ENCODE results near the gene JAML. TPM values are rescaled to one million over a fixed set of nuclear protein-coding genes. Genes with fewer than 3 reads are reported as not detected.
A peak's percentile ranks its signal among the peaks of the same experiment; 100 is the strongest.

Gene JAML
- total and polyA plus RNA-seq, 2 experiments from 2014 or later, result 0.56 to 1.0 TPM

GRCh38 chr11:118243993-118244762 is 19.4 kb upstream of the JAML start:
- H3K27me3 Mint-ChIP-seq (ENCODE audit: insufficient read depth, low read depth, poor library complexity), result peaks cover 13% of the 10 kb centered on the region

GRCh38 chr11:118243161-118243560 is 18.4 kb upstream of the JAML start:
- Histone ChIP-seq H3K4me2 (no peak overlapping the region), H3K4me3 (no peak overlapping the region), H3K36me3 (ENCODE audit: insufficient read depth) (no peaks in the 10 kb centered on the region), H3K9me2 (ENCODE audit: insufficient read depth) (no peaks in the 10 kb centered on the region), H3F3A (replicated peaks; ENCODE audit: low read depth) (no peaks in the 10 kb centered on the region), H3K79me2 (replicated peaks; ENCODE audit: insufficient read depth) (no peaks in the 10 kb centered on the region), H3K4me1 (ENCODE audit: insufficient read depth) (peaks cover 3% of the 10 kb centered on the region; the same call in 1 of the 2 replicates), H3K27ac (ENCODE audit: low read depth) (no peak overlapping the region), H3K27me3 (ENCODE audit: insufficient read depth) (peaks cover 5% of the 10 kb centered on the region; the same call in 1 of the 2 replicates), H4K20me1 (replicated peaks; ENCODE audit: insufficient read depth) (no peaks in the 10 kb centered on the region), H2AFZ (no peak overlapping the region)
- Mint-ChIP-seq H3K36me3 (ENCODE audit: low read depth) (no peaks in the 10 kb centered on the region), H3K4me1 (peaks cover 28% of the 10 kb centered on the region), H3K27me3 (ENCODE audit: insufficient read depth, low read depth, poor library complexity) (peaks cover 13% of the 10 kb centered on the region), H3K27ac (0 out of 2 replicates have a peak overlapping the region, but pooled peaks have one; percentile 5), H3K9me3 (no peaks in the 10 kb centered on the region), H3K4me3 (no peak overlapping the region)
- ATAC-seq (peak; percentile 50; the same call in 2 of the 3 replicates), DNase-seq (ENCODE audit: low spot score) (peak; percentile 54)
- TF ChIP-seq ZNF462 (CRISPR knock-in tag; IDR thresholded peaks at IDR 0.05), result 0 out of 2 replicates have a peak, but pooled peaks have one; percentile 3
- no peak for TF ChIP-seq ZNF331 (CRISPR knock-in tag; IDR thresholded peaks at IDR 0.05; ENCODE audit: low read depth)

More at GRCh38 chr11:118243993-118244762, 19.4 kb upstream of the JAML start:
- H3K4me3 Mint-ChIP-seq, result no peak overlapping the region
- H3K36me3 Mint-ChIP-seq (ENCODE audit: low read depth), result no peaks in the 10 kb centered on the region
- H3K27me3 ChIP-seq (ENCODE audit: insufficient read depth), result peaks cover 5% of the 10 kb centered on the region; the same call in 1 of the 2 replicates
- H3K27ac ChIP-seq (ENCODE audit: low read depth), result no peak overlapping the region
- H2AFZ ChIP-seq, result no peak overlapping the region
- ATAC-seq (no peak), DNase-seq (ENCODE audit: low spot score) (no peak)
- H3K4me1 Mint-ChIP-seq, result peaks cover 18% of the 10 kb centered on the region
- TF ChIP-seq POLR2AphosphoS5 (IDR thresholded peaks at IDR 0.05; ENCODE audit: low read depth) (no peak), ETS1 (IDR thresholded peaks at IDR 0.05) (no peak), EZH2 (IDR thresholded peaks at IDR 0.05; ENCODE audit: low read depth, unreplicated experiment) (no peak)
- H3K4me3 ChIP-seq, result no peak overlapping the region
- no peak overlapping the region for H3K4me2 ChIP-seq
- no peak overlapping the region for H3K27ac Mint-ChIP-seq
- H3K9me2 ChIP-seq (ENCODE audit: insufficient read depth), result no peaks in the 10 kb centered on the region
- no peaks in the 10 kb centered on the region for H3K9me3 Mint-ChIP-seq
- no peaks in the 10 kb centered on the region for H3K36me3 ChIP-seq (ENCODE audit: insufficient read depth)
- H3K4me1 ChIP-seq (ENCODE audit: insufficient read depth), result peaks cover 3% of the 10 kb centered on the region; the same call in 1 of the 2 replicates
- H3F3A ChIP-seq (replicated peaks; ENCODE audit: low read depth), result no peaks in the 10 kb centered on the region
- no peaks in the 10 kb centered on the region for H4K20me1 ChIP-seq (replicated peaks; ENCODE audit: insufficient read depth)
- H3K79me2 ChIP-seq (replicated peaks; ENCODE audit: insufficient read depth), result no peaks in the 10 kb centered on the region
